ENCODE results near the gene HDAC4.

DNA sequence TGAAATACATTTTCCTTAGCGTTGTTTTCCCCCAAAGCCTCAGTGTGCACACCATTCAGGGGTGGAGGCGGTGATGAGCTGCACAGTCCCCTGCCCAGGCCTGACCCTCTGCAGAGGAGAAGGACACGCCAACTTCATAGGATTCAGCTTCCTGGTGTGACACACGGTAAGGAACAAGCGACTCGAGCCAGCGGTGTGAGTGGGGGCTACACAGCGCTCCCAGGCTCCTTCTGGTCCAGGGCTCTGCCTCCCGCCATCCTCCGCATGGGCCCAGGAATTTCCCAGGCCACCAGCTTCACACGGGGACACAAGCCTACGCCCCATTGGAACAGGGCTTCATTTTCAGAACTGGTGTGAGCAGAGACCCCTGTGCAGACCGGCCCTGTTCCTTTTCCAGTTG, 272.1 kb downstream of the HDAC4 start:
- TF ChIP-seq FOXK2 (IDR thresholded peaks at IDR 0.05): no peak
- TF ChIP-seq ELF4 (IDR thresholded peaks at IDR 0.05): no peak
- no peak for TF ChIP-seq ARNT (IDR thresholded peaks at IDR 0.05)
- TF ChIP-seq ZNF384 (IDR thresholded peaks at IDR 0.05): no peak
- TF ChIP-seq SUZ12 (IDR thresholded peaks at IDR 0.05): no peak
- no peak for TF ChIP-seq NFRKB (IDR thresholded peaks at IDR 0.05)
- TF ChIP-seq LEF1 (IDR thresholded peaks at IDR 0.05; ENCODE audit: borderline replicate concordance): no peak
- TF ChIP-seq, protein P1, sequence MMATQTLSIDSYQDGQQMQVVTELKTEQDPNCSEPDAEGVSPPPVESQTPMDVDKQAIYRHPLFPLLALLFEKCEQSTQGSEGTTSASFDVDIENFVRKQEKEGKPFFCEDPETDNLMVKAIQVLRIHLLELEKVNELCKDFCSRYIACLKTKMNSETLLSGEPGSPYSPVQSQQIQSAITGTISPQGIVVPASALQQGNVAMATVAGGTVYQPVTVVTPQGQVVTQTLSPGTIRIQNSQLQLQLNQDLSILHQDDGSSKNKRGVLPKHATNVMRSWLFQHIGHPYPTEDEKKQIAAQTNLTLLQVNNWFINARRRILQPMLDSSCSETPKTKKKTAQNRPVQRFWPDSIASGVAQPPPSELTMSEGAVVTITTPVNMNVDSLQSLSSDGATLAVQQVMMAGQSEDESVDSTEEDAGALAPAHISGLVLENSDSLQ (IDR thresholded peaks at IDR 0.05): no peak
- TF ChIP-seq SP1 (IDR thresholded peaks at IDR 0.05): no peak

Measured in HEK293T (cell line).